GM12892 (cell line): ENCODE results near the gene PRR5.

ENCODE experiments used
- DNase-seq: peaks from one replicate; pipeline ENCODE4 v3.0.0; 2011; ENCODE audit not compliant: insufficient read length
- FAIRE-seq: peaks from 2 replicates; lab custom pipeline; 2011; peaks lifted over from hg19 to GRCh38; lab: Jason Lieb, UNC
- POLR2A ChIP-seq: IDR thresholded peaks from 2 replicates; pipeline ENCODE4 v1.6.1; 2011; ENCODE audit warnings: low read depth, low read length, control low read depth
- POLR2AphosphoS5 ChIP-seq: IDR thresholded peaks from 2 replicates; pipeline ENCODE4 v1.6.1; 2011; ENCODE audit warnings: low read depth, low read length, control low read depth
- TAF1 ChIP-seq: IDR thresholded peaks from 2 replicates; pipeline ENCODE4 v1.6.1; 2011; ENCODE audit warnings: low read depth, mild to moderate bottlenecking, control low read depth, low read length, borderline replicate concordance

PRR5 gene

GRCh38 chr22:44711690-44712555 lies 9.9 kb downstream of the PRR5 start:
- no peak for TF ChIP-seq POLR2AphosphoS5
- no peak for TF ChIP-seq TAF1
- TF ChIP-seq POLR2A = no peak
- DNase-seq (no peak), FAIRE-seq (no peak)

- TF ChIP-seq POLR2AphosphoS5 (no peak), POLR2A (no peak), TAF1 (no peak)
- no peak for FAIRE-seq
These were observed 11.0 kb downstream of the PRR5 start for GRCh38 chr22:44712962-44713361.

GRCh38 chr22:44714703-44715350 lies 12.8 kb downstream of the PRR5 start:
- TF ChIP-seq TAF1 (no peak), POLR2AphosphoS5 (no peak), POLR2A (no peak)
- no peak for DNase-seq
- FAIRE-seq = no peak

More at GRCh38 chr22:44712962-44713361, 11.0 kb downstream of the PRR5 start:
- DNase-seq = no peak

- TF ChIP-seq POLR2AphosphoS5 = no peak
- no peak for TF ChIP-seq POLR2A
- TF ChIP-seq TAF1 = no peak
- no peak for FAIRE-seq
- DNase-seq = no peak
These were observed 16.4 kb downstream of the PRR5 start for GRCh38 chr22:44718418-44718817.

- TF ChIP-seq POLR2AphosphoS5 (no peak), POLR2A (no peak), TAF1 (no peak)
- DNase-seq (no peak), FAIRE-seq (no peak)
These were observed 17.8 kb downstream of the PRR5 start for GRCh38 chr22:44719586-44720368.

- DNase-seq (no peak), FAIRE-seq (no peak)
- TF ChIP-seq TAF1 (no peak), POLR2A (no peak), POLR2AphosphoS5 (no peak)
These were observed 19.2 kb downstream of the PRR5 start for GRCh38 chr22:44721213-44721612.

GRCh38 chr22:44722611-44723010 lies 20.6 kb downstream of the PRR5 start:
- DNase-seq (no peak), FAIRE-seq (no peak)
- TF ChIP-seq TAF1 (no peak), POLR2AphosphoS5 (no peak), POLR2A (no peak)

GRCh38 chr22:44723801-44724200 lies 21.8 kb downstream of the PRR5 start:
- no peak for DNase-seq
- FAIRE-seq = no peak
- TF ChIP-seq POLR2AphosphoS5 = no peak
- TF ChIP-seq TAF1 = no peak
- TF ChIP-seq POLR2A = no peak

GRCh38 chr22:44724416-44724815 lies 22.4 kb downstream of the PRR5 start:
- DNase-seq (no peak), FAIRE-seq (no peak)
- TF ChIP-seq TAF1 (no peak), POLR2AphosphoS5 (no peak), POLR2A (no peak)

- TF ChIP-seq POLR2A (no peak), TAF1 (no peak), POLR2AphosphoS5 (no peak)
- FAIRE-seq (no peak), DNase-seq (no peak)
These were observed 22.9 kb downstream of the PRR5 start for GRCh38 chr22:44724859-44725258.

GRCh38 chr22:44726439-44726838 lies 24.4 kb downstream of the PRR5 start:
- no peak for FAIRE-seq
- DNase-seq = no peak
- TF ChIP-seq POLR2AphosphoS5 (no peak), TAF1 (no peak)

GRCh38 chr22:44727148-44727547 lies 25.1 kb downstream of the PRR5 start:
- TF ChIP-seq POLR2A = no peak
- TF ChIP-seq TAF1 = no peak
- TF ChIP-seq POLR2AphosphoS5 = no peak
- no peak for FAIRE-seq
- no peak for DNase-seq
